EH (cell line): ENCODE measurements around the gene NUDCD3.

Source experiments
- DNase-seq: peaks from one replicate; pipeline ENCODE4 v3.0.0-alpha.2; 2015; ENCODE audit warnings: low read depth

NUDCD3 gene

DNA sequence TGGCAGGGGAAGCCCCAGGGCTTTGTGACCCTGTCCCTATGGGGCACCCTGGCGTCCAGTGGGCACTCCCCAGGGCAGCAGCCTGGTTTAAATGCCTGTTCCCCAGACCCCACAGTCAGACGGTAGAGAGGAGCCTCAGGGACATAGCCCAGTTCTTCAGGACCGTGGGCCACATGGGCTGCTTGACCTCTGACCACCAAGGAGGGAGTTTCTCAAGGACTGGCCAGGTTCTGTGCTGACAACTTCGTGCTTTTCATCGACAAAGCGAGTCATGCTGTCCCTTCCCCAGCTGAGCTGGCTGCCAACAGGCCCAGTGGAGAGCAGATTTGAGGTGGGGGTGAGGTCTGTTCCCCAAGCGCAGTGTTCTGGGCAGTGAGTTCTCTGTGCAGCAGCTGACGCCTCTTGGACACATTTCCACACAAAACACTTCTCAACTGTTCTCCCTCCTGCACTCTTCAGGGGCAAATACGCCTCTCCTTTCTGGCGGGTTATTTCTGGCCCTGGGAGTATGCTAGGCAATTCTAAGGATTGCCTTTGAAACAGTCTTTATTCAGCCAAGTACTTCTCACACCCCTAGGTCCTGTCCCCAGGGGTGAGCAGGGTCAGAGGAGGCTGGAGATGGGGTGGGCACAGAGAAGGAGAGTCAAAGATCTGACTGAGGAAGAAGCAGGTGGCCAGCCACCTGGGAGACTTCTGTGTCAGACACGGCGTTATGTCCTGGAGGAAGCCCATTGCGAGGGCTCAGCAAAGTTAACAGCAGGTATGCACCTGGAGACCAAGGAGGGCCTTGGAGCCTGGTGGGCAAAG, 107.8 kb downstream of the NUDCD3 start:
- DNase-seq, result peak; percentile 21

DNA sequence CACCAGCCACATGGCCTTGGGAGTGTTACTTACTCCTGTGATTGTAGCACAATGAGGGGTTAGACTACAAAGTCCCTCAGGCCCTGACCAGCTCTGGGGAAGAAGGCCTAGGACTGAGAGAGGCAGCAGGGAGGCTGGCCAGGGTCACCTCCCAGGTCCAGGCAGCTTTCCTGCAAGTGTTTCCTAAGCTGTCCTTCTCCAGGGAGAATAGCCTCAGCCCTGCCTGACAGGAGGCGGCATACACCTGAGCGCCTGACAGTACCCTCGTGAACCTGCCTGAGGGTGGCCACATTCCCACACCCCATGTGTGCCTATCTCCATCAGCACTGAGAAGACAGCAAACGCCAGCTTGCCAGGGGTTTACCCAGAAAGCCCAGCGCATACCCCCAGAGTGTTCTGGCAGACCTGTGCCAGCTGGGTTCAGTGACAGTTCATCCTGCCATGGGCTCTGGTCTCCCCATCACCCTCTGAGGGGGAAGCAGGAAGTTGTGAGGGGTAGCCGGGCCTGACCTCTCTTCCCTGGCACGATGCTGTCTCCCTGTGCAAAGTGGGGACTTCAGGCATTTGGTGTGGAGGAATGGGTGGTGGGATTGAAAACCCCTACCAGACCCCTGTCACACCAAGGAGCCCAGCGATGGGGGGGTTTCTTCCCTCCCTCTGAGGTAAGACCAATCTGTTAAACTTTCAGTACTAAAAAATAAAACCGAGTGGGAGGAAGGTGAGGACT, 108.8 kb downstream of the NUDCD3 start:
- no peak for DNase-seq

DNA sequence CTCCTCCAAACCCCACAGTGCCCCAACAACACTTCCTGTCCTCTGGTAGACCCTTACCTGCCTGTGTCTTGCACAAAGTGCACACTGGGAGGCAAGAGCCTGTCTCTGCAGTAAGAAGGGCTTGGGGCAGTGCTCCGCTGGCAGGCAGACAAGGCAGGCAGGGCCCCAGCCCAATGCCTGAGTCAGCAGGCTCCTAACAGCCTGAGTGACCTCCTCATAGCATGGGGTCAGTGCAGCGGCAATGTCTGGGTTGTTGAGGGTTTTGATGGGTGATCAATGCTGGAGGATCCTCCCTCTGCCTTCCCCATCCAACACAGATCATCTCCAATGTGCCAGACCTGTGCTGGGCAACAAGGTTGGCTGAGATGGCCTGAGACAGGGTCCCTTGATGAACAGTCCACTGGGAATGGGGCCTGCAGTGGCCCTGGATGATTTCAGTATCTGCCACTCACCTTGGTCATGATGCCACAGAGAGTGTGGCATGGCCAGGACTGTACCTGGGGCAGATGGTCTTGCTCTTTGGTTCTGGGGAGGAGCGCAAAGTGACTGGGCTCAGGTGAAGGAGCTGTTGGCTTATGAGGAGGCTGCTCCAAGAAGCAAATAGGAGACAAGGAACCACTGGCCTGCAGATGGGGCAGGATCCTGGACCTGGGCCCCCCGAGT, 109.5 kb downstream of the NUDCD3 start:
- peak; percentile 35 for DNase-seq

DNA sequence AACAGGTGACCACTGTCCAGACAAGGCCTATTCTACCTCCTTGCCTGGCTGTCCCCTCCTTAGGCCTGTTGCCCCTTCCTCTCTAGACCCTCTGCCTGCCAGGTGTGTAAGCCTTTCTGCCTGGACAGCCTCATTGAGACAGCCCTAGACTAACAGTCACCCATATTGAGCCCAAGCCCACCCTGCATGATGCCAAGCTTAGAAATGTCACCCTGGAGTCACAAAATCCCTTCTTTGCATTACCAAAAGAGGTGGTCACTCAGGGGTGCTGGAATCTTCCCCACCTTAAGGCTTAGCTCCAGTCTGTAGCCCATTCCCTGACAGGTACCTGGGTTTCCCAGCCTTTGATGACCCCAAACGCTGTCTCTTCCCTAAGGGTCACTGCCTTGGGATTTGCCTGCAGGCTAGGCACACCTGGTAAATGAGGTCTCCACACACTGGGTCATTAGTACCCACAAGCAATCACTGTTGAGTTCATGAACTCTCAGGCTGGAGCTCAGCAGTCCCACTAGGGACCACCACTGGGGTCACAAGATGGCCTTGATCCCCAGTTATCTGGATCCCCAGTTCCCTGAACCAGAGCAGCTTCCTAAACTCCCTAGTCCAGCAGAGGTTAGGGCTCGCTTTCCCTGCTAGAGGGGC, 110.1 kb downstream of the NUDCD3 start:
- no peak for DNase-seq

DNA sequence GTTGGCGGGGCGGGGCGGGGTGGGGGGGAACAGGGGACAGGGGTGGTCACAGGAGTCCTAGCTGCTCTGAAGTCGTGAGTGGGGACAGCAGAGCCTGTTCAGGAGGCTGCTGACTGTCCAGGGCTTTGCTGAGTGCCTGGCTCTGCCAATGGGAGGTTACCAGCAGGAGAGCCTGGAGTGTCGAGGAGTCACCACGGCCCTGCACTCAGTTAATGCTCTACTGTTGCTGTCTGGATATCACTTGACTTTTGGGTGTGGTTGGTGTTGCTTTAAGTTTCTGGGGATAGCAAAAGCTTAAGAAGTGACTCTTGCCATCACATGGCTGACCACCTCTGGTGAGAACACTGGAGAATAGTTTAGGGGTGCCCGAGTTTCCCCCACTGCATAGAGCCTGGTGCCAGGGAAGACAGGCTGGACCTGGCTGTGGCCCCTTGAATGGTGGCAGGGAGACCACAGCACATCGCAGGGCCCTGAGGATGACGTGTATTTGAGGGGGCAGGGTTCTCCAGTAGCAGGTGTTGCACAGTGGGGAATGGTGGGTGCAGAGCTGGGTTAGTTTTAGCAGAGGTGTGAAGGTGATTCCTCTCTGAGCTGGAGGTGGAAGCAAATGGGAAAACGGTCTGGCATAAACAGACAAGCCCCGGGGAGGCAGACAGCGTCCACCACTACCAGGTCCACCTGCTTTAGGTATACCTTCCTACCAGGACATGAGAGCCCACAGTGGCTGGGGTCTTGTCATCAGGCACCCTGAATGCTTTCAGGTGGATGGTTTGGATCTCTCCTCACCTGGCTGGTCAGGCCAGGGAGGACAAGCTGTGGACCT, 110.9 kb downstream of the NUDCD3 start:
- DNase-seq, result peak; percentile 37

DNA sequence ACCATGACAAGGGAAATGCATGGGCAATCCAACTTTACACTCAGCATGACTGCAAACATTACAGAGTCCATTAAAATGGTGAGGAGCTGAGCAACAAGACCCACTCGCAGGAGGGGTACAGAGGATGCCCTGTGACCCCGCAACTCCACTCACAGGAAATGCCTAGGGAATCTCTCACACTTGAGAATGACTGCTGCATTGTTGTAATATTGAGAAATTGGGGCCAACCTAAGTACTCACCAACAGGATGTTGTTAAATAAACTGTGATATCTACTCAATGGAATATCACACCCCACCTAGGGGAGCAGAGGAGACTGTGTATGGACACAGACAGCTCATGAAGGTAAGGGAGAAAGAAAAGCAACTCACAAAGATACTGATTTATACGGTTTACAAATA, 111.7 kb downstream of the NUDCD3 start:
- peak; percentile 93 for DNase-seq

DNA sequence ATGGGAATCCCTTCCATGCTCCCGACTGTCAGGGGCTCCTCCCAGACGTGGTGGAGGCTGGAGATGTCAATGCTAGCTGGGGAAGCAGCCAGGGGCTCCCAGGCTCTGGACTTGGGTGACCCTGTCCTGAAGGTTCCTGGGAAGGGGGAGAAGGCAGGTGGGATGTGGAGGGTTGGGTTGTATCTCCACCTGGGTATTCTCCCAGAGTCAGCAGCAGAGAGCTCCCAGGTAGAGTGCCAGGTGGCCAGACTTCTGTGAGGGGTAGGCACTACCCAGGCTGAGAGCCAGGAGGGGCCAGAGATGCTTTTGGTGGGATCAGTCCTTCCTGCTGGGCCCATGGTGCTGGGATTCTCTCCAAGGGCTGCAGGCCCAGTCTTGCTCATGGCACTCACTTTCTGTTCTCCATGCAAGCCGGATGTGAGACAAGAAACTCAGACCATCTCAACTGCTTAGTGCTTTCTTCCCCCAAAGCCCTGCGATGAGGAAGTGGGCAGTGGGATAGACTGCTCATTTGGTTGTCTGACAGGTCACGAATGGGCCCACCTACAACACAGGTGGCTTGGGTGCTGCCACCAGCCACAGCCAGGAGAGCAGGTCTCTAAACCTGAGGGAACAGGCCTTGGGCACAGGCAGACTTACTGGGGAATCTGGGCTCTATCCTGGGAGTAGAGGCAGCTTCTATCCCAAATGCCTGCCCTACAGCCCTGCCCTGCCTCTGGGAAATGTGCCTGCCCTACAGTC, 112.6 kb downstream of the NUDCD3 start:
- DNase-seq, result no peak

DNA sequence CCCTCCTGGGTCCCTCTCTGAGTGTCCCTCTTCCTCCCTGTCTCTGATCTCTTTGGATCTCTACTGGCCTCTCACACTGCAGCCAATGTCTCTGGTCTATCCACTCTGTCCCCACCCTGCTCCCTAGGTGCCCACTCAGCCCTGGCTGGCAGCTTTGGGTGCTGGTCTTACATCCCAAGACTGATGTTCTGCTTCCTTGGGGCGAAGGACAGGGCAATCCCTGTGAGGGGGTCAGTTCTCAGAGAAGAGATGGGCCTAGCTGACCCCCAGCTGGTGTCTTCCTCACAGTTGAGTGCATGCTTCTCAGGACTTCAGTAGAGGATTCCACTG, 113.4 kb downstream of the NUDCD3 start:
- no peak for DNase-seq

DNA sequence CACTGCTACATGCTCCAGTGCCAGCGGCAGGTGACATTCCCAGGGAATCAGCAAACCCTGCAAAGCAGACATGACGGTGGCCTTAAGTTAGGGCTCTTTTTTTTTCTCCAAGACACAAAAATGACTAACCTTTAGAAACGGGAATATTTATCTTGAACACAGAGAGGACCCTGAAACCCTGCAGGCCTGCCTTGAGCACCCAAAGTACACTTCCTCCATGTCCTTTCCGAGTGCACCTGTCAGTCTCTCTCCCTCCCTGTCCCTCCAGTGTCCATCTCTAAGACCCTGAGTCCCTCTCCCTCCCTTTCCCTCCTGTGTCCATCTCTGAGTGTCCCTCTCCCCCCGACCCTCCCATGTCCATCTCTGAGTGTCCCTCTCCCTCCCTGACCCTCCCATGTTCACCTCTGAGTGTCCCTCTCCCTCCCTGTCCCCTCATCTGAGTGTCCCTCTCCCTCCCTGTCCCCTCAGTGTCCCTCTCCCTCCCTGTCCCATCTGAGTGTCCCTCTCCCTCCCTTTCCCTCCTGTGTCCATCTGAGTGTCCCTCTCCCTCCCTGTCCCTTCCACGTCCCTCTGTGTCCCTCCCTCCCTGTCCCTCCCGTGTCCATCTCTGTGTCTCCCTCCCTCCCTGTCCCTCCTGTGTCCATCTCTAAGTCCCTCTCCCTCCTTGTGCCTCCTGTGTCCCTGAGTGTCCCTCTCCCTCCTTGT, 113.9 kb downstream of the NUDCD3 start:
- no peak for DNase-seq

DNA sequence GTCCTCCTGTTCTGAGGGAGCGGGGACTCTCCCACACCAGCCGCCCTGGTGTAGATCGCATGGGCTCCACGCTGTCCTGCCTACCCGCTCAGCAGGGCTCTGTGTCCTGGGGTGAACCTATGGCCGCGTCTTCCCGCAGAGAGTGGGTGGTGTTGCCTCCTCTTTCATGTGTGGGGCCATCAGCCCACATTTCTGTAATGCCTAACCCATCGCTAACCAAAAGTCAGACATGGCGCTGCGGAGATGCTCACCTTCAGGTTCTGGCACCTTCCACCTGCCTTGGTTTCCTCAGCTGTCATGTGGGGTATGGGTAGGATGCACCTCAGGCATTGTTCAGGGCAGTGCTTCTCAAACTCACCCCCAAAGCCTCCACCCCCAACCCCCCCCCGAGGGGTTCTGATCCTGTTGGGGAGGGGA, 114.5 kb downstream of the NUDCD3 start:
- DNase-seq, result no peak

DNA sequence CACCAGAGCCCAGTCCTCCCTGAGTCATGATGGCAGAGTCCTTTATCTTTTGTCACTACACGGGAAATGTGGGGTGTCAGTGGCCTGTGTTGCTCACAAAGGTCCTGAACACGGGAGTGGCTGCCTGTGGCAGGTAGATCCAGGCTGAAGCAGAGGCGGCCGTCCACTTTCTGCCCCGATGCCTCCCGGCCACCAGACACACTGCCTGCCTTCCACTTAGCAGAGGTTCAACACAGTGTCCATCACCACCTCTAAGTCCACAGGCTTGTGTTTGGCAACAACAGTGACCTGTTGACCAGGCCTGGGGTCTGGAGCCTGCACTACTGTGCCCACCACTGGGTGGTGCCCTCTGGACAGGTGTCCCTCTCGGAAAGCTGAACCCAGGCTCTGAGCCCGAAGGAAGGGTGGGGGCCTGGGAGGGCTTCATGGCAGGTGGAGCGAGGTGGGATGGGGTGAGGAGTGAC, 115.2 kb downstream of the NUDCD3 start:
- no peak for DNase-seq

DNA sequence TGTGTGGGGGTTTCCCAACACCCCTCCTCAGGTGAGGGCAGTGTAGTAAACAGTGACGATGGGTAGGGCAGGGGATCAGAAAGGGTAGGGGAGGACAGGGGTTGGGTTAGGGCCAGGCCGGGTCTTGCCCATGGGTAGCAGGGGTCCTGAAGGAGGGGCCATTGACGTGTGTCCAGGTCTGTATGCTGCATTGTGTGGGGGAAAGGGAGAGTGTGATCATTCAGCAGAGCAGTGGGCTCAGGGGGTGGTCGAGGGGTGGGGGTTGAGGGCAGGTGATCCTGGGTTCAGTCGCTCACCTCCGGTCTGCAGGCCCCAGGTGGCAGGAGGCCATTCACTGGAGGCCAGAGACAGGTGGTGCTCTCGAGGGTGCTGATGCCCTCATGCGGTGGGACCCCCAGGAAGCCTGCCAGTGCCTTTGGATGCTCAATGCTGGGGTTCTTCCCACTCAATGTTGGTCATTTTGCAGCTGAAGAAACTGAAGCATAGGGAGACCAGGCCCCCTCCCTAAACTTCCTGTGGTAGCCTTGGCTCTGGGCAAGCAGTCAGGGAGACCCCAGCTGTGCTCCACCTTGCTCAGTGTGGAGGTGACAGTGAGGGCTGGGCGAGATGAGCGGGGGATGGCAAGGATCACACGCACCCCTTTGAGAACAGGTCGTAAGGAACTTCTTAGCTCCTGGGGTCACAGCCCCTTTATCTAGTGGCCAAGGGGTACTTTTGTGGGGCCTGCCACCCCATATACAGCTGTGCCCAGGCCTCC, 116.3 kb downstream of the NUDCD3 start:
- DNase-seq, result no peak

DNA sequence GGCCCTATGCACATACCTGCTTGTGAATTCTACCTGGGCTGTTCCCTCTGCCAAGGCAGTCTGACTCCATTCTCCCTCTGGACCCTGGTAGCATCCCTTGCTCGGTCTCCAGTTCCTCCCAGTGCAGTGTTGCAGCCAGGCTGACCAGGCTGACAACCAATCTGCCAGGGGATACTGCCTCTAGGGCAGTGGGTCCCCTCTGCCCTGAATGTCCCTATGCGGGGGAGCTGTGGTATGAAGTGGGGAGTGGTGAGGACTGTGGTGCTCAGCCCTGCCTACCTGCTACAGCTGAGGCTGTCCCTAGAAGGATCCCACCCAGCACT, 117.1 kb downstream of the NUDCD3 start:
- DNase-seq, result no peak

DNA sequence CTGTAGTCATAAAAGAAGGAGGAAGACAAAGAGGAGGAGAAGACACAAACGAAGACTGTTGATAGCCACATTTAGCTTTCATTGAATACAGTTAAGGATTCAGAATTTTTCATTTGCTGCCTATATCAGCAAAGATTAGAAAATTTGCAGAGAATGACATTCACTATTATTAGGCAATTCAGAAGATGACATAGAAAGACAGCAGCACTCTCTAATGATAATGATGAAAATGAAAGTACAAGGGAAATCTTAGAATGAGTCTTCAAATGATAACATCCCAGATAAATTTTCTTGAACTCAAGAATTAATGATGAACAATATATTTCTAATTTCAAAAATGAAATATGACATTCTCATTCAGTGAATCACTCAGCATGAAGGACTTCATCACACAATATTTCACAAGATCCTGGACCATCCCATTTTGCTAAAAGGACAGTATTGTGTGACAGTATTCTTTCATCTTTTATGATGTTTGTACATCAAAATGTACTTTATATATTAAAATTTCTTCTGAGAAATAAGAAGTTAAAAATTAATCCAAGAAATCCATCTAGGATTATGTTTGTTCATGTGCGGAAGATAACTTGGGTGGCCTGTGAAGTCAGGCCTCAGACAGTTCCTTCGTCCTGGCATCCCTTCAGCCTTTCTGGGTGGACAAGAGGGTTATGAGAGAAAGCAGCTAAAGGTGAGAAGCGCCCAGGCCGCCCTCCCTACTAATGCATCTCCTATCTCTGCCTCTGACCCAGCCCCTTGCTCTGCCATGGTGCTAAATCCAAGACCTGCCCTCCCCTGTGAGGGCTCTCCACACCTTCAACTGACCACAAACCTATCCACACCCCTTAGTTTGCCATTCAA, 117.7 kb downstream of the NUDCD3 start:
- DNase-seq, result peak; percentile 27

DNA sequence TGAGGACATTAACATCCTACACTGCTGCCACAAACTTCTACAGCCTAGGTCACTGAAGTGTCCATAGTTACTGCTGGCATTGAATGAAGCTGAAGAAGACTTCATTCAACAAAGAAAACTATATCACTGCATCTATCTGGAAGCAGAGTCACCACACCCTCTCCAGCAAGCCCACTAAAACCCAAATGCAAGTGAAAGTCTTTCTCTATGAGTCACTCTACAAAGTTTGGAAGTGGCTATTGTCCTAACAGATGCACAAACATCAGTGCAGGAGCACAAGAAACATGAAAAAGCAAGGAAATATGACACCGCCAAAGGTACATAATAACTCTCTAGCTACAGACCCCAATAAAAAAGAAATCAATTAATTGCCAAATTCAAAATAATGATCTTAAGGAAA, 121.6 kb downstream of the NUDCD3 start:
- peak; percentile 38 for DNase-seq

DNA sequence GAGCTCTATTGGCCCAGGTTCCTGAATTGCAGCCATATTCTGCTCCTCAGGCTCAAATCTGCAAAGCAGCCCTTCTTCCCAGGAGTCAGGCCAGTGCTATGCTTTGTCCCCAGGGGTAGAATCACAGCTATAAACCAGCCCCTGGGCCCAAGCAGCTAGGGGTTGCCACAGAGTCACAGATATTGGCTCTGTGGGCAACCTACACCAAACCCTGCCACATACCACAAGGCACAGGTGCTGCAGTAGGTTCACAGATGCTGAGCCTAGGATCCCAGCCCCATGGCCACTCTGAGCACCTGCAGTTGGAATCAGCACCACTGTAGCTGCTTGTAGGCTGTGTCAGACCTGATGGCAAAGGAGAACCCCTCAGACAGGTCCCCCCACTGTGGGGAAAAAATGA, 122.0 kb downstream of the NUDCD3 start:
- DNase-seq, result no peak

DNA sequence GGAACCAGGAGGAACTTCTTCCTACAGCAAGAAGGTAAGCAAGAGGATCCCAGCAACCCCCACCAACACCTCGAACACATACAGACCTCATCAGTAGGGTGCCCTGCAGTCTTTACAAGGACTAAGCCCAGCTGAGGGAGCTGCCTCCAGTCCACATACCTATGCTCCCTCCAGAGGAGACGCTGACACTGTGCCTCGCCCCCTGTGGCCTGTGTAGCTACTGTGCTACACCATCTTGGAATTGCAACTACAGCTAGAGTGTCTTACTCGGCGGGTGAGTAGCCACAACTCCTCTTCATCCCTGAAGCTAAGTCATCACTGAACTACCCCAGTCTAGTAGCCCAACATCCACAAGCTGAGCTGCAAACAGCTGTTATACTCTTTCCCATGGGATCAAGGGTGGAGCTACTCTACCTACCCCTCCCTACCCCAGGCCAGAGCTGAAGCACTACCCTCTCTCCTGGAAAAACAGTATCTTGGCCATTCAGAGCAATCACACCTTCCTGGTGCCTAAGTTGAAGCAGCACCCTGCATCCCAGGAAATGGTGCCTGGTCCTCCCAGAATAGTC, 122.9 kb downstream of the NUDCD3 start:
- no peak for DNase-seq

DNA sequence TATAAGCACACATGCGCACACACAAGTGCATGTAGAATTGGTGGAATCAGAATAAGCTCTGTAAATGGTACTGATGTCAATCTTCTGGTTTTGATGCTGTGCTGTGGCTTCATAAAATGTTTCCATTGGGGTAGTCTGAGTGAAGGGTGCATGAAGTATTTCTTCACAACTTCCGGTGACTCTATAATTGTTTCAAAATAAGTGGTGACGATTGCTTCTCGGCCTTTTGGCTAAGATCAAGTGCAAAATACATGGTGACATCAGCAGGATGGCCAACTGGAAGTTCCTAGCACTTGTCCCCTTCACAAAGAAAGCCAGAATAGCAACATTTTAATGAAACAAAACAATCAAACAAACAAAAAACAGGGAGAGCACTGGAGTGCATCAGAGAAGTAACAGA, 123.5 kb downstream of the NUDCD3 start:
- no peak for DNase-seq
